ENCODE measurements around the gene ANKHD1. TPM values are rescaled to one million over a fixed set of nuclear protein-coding genes. Genes with fewer than 3 reads are reported as not detected.

ANKHD1 gene
- polyA plus RNA-seq, 1 donor, result 131 TPM

DNA sequence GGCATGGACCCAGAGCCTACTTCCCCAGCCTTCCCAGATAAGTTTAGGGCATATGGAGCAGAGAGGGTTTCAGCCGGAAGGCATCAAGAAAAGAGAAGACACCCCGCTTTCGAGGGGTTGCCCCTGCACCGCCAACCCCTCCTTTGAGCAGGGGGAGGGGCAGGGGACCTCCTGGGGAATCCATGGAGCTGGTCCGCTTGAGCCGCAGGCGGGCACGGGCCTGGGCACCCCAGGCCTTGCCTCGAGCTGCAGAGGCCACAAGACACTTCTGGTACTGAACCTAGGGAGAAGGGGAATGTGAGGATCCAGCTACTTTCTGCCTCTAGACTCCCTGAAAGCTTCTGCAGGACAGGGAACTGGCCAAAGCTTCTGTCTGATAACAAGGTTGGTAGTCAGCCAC is 156.9 kb downstream of the ANKHD1 start:
- Histone ChIP-seq H3K27me3 (ENCODE audit: control insufficient read depth, insufficient read depth, low read length) (no peaks in the 10 kb centered on the region), H3K9me3 (ENCODE audit: control insufficient read depth, low read depth, low read length) (no peaks in the 10 kb centered on the region), H3K27ac (ENCODE audit: low read length) (no peak overlapping the region), H3K4me1 (ENCODE audit: control insufficient read depth, insufficient read depth, low read length) (peaks cover 14% of the 10 kb centered on the region), H3K4me3 (ENCODE audit: low read length) (no peak overlapping the region), H3K36me3 (ENCODE audit: control insufficient read depth, insufficient read depth, low read length) (peaks cover 10% of the 10 kb centered on the region)
- no peak for DNase-seq
- no CpG with 5 or more reads among the region's 9 CpGs for WGBS (ENCODE audit: insufficient coverage, low lambda C conversion rate)

DNA sequence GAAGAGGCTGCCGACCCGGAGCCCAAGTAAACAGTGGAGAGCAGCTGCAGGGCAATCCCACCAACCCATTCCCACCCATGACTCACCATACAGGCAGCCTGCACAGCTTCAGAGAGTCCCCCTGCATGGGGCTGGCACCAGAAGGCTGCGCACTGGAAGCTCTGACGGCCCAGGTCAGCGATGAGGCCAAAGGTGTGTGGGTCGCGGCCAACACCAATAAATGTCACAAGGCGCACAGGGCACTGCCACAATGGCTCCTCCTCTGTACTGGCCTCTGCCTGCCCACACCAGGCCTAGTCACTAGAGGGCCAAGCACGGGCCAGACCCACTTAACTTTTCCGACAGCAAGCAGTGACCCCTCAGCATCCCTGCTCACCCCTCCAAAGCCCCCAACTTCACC is 158.6 kb downstream of the ANKHD1 start:
- Histone ChIP-seq H3K4me1 (ENCODE audit: control insufficient read depth, insufficient read depth, low read length) (peaks cover 17% of the 10 kb centered on the region), H3K9me3 (ENCODE audit: control insufficient read depth, low read depth, low read length) (peaks cover 5% of the 10 kb centered on the region), H3K27me3 (ENCODE audit: control insufficient read depth, insufficient read depth, low read length) (no peaks in the 10 kb centered on the region), H3K4me3 (ENCODE audit: low read length) (no peak overlapping the region), H3K27ac (ENCODE audit: low read length) (no peak overlapping the region), H3K36me3 (ENCODE audit: control insufficient read depth, insufficient read depth, low read length) (peaks cover 10% of the 10 kb centered on the region)
- DNase-seq, result no peak
- WGBS (ENCODE audit: insufficient coverage, low lambda C conversion rate), result no CpG with 5 or more reads among the region's 10 CpGs

DNA sequence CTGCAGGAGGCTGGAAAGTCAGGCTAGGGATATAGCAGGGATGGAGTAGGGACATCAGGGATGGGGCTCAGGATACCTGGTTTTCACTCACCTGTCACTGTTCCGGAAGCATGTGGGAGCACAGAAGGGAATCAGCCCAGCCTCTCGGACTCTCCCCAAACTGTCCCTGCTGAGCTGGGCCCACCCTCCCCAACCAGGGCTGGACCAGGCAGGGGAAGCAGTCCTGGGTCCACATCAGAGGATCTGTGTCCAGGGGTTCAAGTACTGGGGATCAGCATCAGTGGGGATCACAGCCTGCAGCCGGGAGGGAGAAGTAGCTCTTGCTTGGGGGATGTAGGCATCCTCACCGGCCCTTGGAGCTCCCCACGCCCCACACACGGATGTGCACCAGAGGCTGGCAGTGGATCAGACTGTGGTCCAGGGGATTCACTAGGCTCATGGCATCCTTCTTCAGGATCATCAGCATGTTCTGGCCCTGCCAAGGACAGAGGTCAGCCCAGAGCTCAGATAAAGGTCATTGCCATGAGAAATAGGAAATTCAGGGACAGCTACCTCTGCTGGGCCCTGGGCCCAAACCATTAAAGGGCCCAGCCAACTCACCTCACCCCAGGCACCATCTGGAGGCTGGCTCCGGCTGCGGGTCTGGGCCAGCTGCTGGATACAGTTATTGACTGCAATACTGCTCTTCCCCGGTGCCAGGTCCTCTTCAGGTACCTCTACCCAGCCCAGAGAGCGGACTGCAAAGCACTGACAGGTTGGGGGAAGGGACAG is 160.3 kb downstream of the ANKHD1 start:
- H3K27me3 ChIP-seq (ENCODE audit: control insufficient read depth, insufficient read depth, low read length), result no peaks in the 10 kb centered on the region
- no peak for DNase-seq
- H3K36me3 ChIP-seq (ENCODE audit: control insufficient read depth, insufficient read depth, low read length), result peaks cover 21% of the 10 kb centered on the region
- no CpG with 5 or more reads among the region's 10 CpGs for WGBS (ENCODE audit: insufficient coverage, low lambda C conversion rate)
- no peak overlapping the region for H3K4me3 ChIP-seq (ENCODE audit: low read length)
- H3K9me3 ChIP-seq (ENCODE audit: control insufficient read depth, low read depth, low read length), result peaks cover 5% of the 10 kb centered on the region
- peaks cover 15% of the 10 kb centered on the region for H3K4me1 ChIP-seq (ENCODE audit: control insufficient read depth, insufficient read depth, low read length)
- no peak overlapping the region for H3K27ac ChIP-seq (ENCODE audit: low read length)

DNA sequence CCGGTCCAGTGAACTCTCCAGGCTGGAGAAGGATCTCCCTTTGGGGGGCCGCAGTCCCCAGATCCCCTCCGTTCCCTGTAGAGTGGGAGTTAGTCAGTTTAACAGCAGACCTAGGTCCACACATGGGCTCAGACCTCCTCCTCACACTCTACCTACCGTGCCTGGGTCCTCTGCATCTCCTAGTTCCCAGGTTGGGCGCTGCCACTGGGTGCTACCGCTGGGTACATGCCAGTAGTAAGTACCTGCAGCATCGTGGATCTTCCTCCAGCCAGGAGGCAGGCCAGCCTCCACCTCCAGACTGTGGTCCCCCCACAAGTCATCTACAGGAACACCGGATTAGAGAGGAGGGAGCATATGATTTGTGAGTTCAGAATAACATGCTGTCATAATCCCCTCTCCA is 162.0 kb downstream of the ANKHD1 start:
- Histone ChIP-seq H3K36me3 (ENCODE audit: control insufficient read depth, insufficient read depth, low read length) (peaks cover 38% of the 10 kb centered on the region), H3K27ac (ENCODE audit: low read length) (peak overlapping the region; percentile 85), H3K4me3 (ENCODE audit: low read length) (peak overlapping the region; percentile 70), H3K4me1 (ENCODE audit: control insufficient read depth, insufficient read depth, low read length) (peaks cover 10% of the 10 kb centered on the region), H3K9me3 (ENCODE audit: control insufficient read depth, low read depth, low read length) (peaks cover 5% of the 10 kb centered on the region), H3K27me3 (ENCODE audit: control insufficient read depth, insufficient read depth, low read length) (no peaks in the 10 kb centered on the region)
- no CpG with 5 or more reads among the region's 8 CpGs for WGBS (ENCODE audit: insufficient coverage, low lambda C conversion rate)
- DNase-seq, result peak in 1 of 2 donors; percentile 32

DNA sequence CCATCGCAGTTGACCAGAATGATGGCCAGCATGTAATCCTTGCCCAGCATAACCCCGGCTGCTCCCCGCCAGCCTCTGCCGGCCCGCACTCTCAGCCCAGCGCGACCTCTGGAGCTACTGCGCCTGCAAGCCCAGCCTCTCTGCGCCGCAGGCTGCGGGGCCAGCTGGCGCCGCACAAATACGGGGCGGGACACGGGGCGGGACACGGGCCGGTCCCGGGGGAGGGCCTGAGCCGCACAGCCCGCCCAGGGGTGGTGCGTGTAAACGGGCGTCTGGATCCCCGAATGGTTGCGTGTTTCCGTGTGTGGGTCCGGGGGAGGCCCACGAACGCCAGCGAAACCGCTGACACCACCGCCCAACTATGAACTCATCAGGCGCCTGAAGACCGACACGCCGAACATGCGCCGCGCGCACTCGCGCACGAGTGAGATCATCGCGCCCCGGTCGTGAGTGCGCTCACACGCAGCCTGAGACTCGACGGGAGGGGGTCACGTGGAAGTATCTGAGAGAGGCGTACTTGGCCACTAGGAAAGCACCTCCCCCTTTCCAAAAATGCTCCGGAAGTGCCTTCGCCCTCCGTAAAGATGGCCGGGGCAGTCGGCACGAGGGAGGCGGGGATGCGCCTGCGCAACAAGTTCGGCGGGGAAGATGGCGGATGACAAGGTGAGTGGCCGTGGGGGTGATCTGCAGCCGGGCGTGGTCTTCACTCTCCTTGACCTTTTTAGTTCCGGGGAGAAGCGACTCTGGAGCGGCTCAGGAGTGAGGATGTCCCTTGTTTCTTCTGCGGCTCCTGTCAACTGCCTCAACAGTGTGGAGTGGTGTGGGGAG is 162.8 kb downstream of the ANKHD1 start, which contains the start of the genes APBB3 and SLC35A4:
Gene APBB3, minus strand, starts transcription at position 403 of the 828 bp plus-strand sequence. Its CDS starts 353 bp downstream, at position 50.
Gene SLC35A4, plus strand, starts transcription at position 633 of the 828 bp plus-strand sequence. CDS start 2,342 bp downstream, outside the sequence.
- peaks cover 42% of the 10 kb centered on the region for H3K36me3 ChIP-seq (ENCODE audit: control insufficient read depth, insufficient read depth, low read length)
- WGBS (ENCODE audit: insufficient coverage, low lambda C conversion rate), result no CpG with 5 or more reads among the region's 74 CpGs
- peaks cover 5% of the 10 kb centered on the region for H3K9me3 ChIP-seq (ENCODE audit: control insufficient read depth, low read depth, low read length)
- peaks cover 10% of the 10 kb centered on the region for H3K4me1 ChIP-seq (ENCODE audit: control insufficient read depth, insufficient read depth, low read length)
- peak within 1 kb of the TSS; percentile 70 for H3K4me3 ChIP-seq (ENCODE audit: low read length)
- no peaks in the 10 kb centered on the region for H3K27me3 ChIP-seq (ENCODE audit: control insufficient read depth, insufficient read depth, low read length)
- peak; percentile 98 to 99 for DNase-seq
- peak within 1 kb of the TSS; percentile 85 for H3K27ac ChIP-seq (ENCODE audit: low read length)

DNA sequence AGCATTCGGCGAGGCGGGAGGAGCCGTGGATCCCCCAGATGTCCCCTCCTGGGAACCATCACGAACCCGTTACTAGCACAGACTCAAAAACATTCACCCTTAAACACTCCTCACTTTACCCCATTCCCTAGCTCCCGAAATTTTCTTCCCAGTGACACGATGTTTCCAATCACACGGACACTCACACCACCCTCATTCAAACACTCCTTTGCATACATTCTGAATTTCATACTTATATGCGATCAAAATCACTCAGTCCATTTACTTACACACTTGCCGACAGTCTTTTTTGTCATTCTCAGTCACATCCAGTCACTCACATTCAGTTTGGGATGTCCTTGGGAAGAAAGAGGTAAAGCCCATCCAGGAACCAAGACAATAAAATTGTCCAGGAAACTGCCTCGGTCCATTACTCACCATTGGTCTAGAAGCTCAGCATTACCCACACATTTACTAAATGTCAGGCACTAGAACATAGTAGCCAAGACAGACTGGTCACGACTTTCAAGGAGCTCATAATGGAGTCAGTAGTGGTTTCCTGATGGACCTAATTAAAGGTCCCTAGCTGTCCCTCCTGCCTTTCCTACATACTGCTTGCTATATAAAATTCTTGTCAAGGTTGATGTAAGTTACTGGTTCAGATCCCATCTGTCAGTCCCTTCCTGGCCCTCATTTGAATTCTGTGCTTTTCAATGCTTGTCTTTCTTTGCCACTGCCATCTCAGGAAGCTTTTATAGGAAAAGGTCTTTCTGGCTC is 163.6 kb downstream of the ANKHD1 start:
- no peak for DNase-seq
- Histone ChIP-seq H3K27me3 (ENCODE audit: control insufficient read depth, insufficient read depth, low read length) (no peaks in the 10 kb centered on the region), H3K27ac (ENCODE audit: low read length) (peak overlapping the region; percentile 85), H3K4me3 (ENCODE audit: low read length) (peak overlapping the region; percentile 70), H3K4me1 (ENCODE audit: control insufficient read depth, insufficient read depth, low read length) (peaks cover 10% of the 10 kb centered on the region), H3K9me3 (ENCODE audit: control insufficient read depth, low read depth, low read length) (peaks cover 5% of the 10 kb centered on the region), H3K36me3 (ENCODE audit: control insufficient read depth, insufficient read depth, low read length) (peaks cover 44% of the 10 kb centered on the region)
- WGBS (ENCODE audit: insufficient coverage, low lambda C conversion rate), result 10% methylated on average over 5 of the region's 13 CpGs

DNA sequence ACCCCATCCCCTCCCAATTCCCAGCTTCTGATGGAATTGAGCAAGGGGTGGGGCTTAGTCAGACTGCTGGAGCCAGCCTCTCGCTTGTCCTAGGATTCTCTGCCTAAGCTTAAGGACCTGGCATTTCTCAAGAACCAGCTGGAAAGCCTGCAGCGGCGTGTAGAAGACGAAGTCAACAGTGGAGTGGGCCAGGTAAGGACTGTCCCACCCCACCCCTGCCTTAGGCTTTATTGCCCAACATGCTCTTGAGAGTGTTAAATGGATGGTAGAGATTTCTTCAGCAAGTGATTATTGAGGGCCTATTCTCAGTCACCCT is 164.1 kb downstream of the ANKHD1 start:
- Histone ChIP-seq H3K9me3 (ENCODE audit: control insufficient read depth, low read depth, low read length) (peaks cover 5% of the 10 kb centered on the region), H3K4me3 (ENCODE audit: low read length) (no peak overlapping the region), H3K4me1 (ENCODE audit: control insufficient read depth, insufficient read depth, low read length) (peaks cover 10% of the 10 kb centered on the region), H3K27ac (ENCODE audit: low read length) (no peak overlapping the region), H3K27me3 (ENCODE audit: control insufficient read depth, insufficient read depth, low read length) (no peaks in the 10 kb centered on the region), H3K36me3 (ENCODE audit: control insufficient read depth, insufficient read depth, low read length) (peaks cover 47% of the 10 kb centered on the region)
- WGBS (ENCODE audit: insufficient coverage, low lambda C conversion rate), result no CpG with 5 or more reads among the region's 4 CpGs
- no peak for DNase-seq

DNA sequence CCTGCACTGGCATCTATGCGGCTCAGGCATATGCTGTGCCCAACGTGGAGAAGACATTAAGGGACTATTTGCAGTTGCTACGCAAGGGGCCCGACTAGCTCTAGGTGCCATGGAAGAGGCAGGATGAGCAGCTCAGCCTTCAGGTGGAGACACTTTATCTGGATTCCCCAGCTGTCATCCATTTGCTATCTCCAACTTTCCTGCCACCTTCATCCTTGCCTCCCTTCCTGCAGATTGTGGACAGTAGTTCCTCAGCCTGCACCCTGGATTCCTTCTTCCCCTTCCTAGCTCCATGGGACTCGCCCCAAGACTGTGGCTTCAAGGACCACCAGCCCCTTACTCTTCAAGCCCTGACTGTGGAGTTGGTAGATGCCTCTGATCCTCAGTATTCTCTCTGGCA is 165.0 kb downstream of the ANKHD1 start:
- Histone ChIP-seq H3K36me3 (ENCODE audit: control insufficient read depth, insufficient read depth, low read length) (peaks cover 44% of the 10 kb centered on the region), H3K4me3 (ENCODE audit: low read length) (no peak overlapping the region), H3K27me3 (ENCODE audit: control insufficient read depth, insufficient read depth, low read length) (no peaks in the 10 kb centered on the region), H3K27ac (ENCODE audit: low read length) (no peak overlapping the region), H3K4me1 (ENCODE audit: control insufficient read depth, insufficient read depth, low read length) (peaks cover 10% of the 10 kb centered on the region), H3K9me3 (ENCODE audit: control insufficient read depth, low read depth, low read length) (peaks cover 5% of the 10 kb centered on the region)
- no peak for DNase-seq
- WGBS (ENCODE audit: insufficient coverage, low lambda C conversion rate), result no CpG with 5 or more reads among the region's 5 CpGs

DNA sequence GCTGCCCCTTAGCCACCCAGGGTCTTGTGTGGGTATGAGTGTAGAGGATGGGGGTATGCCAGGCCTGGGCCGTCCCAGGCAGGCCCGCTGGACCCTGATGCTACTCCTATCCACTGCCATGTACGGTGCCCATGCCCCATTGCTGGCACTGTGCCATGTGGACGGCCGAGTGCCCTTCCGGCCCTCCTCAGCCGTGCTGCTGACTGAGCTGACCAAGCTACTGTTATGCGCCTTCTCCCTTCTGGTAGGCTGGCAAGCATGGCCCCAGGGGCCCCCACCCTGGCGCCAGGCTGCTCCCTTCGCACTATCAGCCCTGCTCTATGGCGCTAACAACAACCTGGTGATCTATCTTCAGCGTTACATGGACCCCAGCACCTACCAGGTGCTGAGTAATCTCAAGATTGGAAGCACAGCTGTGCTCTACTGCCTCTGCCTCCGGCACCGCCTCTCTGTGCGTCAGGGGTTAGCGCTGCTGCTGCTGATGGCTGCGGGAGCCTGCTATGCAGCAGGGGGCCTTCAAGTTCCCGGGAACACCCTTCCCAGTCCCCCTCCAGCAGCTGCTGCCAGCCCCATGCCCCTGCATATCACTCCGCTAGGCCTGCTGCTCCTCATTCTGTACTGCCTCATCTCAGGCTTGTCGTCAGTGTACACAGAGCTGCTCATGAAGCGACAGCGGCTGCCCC is 165.6 kb downstream of the ANKHD1 start:
- DNase-seq, result no peak
- H3K4me3 ChIP-seq (ENCODE audit: low read length), result no peak overlapping the region
- H3K9me3 ChIP-seq (ENCODE audit: control insufficient read depth, low read depth, low read length), result peaks cover 5% of the 10 kb centered on the region
- no peak overlapping the region for H3K27ac ChIP-seq (ENCODE audit: low read length)
- H3K4me1 ChIP-seq (ENCODE audit: control insufficient read depth, insufficient read depth, low read length), result peaks cover 10% of the 10 kb centered on the region
- H3K27me3 ChIP-seq (ENCODE audit: control insufficient read depth, insufficient read depth, low read length), result no peaks in the 10 kb centered on the region
- H3K36me3 ChIP-seq (ENCODE audit: control insufficient read depth, insufficient read depth, low read length), result peaks cover 40% of the 10 kb centered on the region
- no CpG with 5 or more reads among the region's 22 CpGs for WGBS (ENCODE audit: insufficient coverage, low lambda C conversion rate)

Measured in large intestine (tissue), 3 donors.